Measurements from ENCODE around the gene FGFR3. TPM values are rescaled to one million over a fixed set of nuclear protein-coding genes. Genes with fewer than 3 reads are reported as not detected.

Gene FGFR3
- total and polyA plus RNA-seq, 10 of the 15 experiments (the other 5 are each of a cell fraction or from before 2014, with no cell fraction given) = 0.05 to 0.33 (median 0.18) TPM; not detected in 6

DNA sequence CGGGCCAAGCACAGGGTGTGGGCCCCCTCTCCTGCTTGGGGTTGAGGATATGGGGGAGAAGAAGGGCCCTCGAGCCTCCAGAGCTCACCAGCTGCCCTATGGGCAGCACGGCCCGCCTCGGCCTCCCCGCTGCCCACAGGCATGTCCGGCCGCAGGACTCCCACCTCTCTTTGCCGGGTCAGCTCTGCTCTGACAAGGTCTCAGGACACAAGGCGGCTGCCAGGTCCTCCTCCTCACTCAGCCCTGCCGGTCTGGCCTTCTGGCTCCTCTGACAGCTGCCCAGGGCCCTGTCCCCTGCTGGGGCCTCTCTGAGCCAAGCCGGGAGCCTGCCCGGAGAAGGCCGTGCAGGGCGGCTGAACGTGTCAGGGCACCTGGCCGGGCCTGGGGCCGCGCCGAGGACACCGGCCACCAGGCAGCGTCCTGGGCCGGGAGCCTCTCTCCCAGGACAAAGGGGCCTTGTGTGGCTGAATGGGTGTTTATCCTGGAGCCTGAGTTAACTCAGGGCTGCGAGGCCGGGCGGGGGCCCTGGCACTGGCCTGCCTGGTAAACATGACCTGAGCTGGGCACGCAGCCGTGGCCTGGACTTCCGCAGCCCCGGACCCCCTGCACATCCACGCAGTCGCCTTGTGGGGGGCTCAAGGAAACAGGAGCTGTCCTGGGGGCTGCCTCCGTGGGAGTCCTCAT is 46.0 kb upstream of the FGFR3 start:
- Histone ChIP-seq H3K79me2 (ENCODE audit: control insufficient read depth, insufficient read depth, low read length) (no peaks in the 10 kb centered on the region), H3K9me3 (replicated peaks; ENCODE audit: control insufficient read depth, insufficient read depth, low read length) (no peaks in the 10 kb centered on the region), H3K27me3 (replicated peaks in 1 of 2; ENCODE audit: control insufficient read depth in 2 of 2, insufficient read depth in 2 of 2, low read length in 1 of 2) (no peaks in the 10 kb centered on the region), H3K4me1 (ENCODE audit: control insufficient read depth, insufficient read depth, low read length) (no peaks in the 10 kb centered on the region), H3K9ac (ENCODE audit: control insufficient read depth, insufficient read depth, low read length) (no peak overlapping the region), H3K4me2 (ENCODE audit: control insufficient read depth, insufficient read depth) (no peak overlapping the region), H2AFZ (ENCODE audit: control insufficient read depth, low read depth, low read length) (no peak overlapping the region), H3K27ac (ENCODE audit: control insufficient read depth, insufficient read depth) (no peak overlapping the region), H4K20me1 (ENCODE audit: control insufficient read depth, insufficient read depth) (no peaks in the 10 kb centered on the region), H3K4me3 (no peak overlapping the region), H3K36me3 (ENCODE audit: control insufficient read depth in 2 of 2, insufficient read depth in 2 of 2, low read length in 1 of 2) (peaks cover 5 to 14% of the 10 kb centered on the region in 2 experiments; a peak in 3 of 4 replicates)
- no peak for FAIRE-seq
- no TSS peak for BruUV-seq (replicated peaks)
- TF ChIP-seq BCL11A (IDR thresholded peaks at IDR 0.05; ENCODE audit: low read depth, low read length) (no peak), NFYA (IDR thresholded peaks at IDR 0.05; ENCODE audit: borderline replicate concordance, low read depth, low read length) (no peak), TBL1XR1 (IDR thresholded peaks at IDR 0.05; ENCODE audit: low read depth, low read length) (no peak), POLR2A (IDR thresholded peaks at IDR 0.05; ENCODE audit: low read depth, low read length) (no peak), ZNF274 (IDR thresholded peaks at IDR 0.05; ENCODE audit: insufficient read depth, insufficient read length) (no peak)
- TF ChIP-seq, protein P1, sequence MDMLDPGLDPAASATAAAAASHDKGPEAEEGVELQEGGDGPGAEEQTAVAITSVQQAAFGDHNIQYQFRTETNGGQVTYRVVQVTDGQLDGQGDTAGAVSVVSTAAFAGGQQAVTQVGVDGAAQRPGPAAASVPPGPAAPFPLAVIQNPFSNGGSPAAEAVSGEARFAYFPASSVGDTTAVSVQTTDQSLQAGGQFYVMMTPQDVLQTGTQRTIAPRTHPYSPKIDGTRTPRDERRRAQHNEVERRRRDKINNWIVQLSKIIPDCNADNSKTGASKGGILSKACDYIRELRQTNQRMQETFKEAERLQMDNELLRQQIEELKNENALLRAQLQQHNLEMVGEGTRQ (IDR thresholded peaks at IDR 0.05; ENCODE audit: borderline replicate concordance, low read depth, low read length) = no peak
- intact Hi-C loops (cut with micrococcal nuclease; ENCODE audit: unreplicated experiment) (loop anchor here (1.0 to 5.0 kb wide), 2 partner anchors 63 to 440 kb away; no protein-coding TSS in a partner anchor), in situ Hi-C loops (cut with MboI) (no loop called here)
- ChIA-PET CTCF (interaction anchor here (0.5 to 5.1 kb wide), 9 partner anchors 28 to 457 kb away, joined by 3 to 60 read pairs (median 5); no protein-coding TSS in a partner anchor), POLR2A (no interaction called here), RAD21 (ENCODE audit: unreplicated experiment) (interaction anchor here (0.9 to 2.2 kb wide), 3 partner anchors 62 to 153 kb away, joined by 3 to 20 read pairs (median 12); no protein-coding TSS in a partner anchor), SMC1A (ENCODE audit: uncharacterized antibody, unreplicated experiment) (interaction anchor here (1.1 to 1.8 kb wide), 2 partner anchors 68 to 152 kb away, joined by 3 to 9 read pairs; no protein-coding TSS in a partner anchor)
- ATAC-seq = no peak
- no peak for DNase-seq (ENCODE audit: low read depth, low spot score)
- WGBS (ENCODE audit: insufficient coverage, insufficient replicate concordance, low lambda C conversion rate, missing lambda C conversion rate) = 58% methylated on average over 28 of the region's 33 CpGs
